ENCODE measurements around the gene SERTAD3. TPM values are rescaled to one million over a fixed set of nuclear protein-coding genes. Genes with fewer than 3 reads are reported as not detected.

The SERTAD3 gene
- total RNA-seq, 4 donors from 2014 or later = 15.6 to 23.4 (median 19.9) TPM

- peak overlapping the region in 3 of 4 donors; percentile 3 to 41 (median 21) for H3K4me3 ChIP-seq
- no peaks in the 10 kb centered on the region for H3K9me3 ChIP-seq
- peaks cover 0 to 7% of the 10 kb centered on the region in 2 donors for H3K27me3 ChIP-seq
- no peaks in the 10 kb centered on the region for H3K36me3 ChIP-seq
- TF ChIP-seq POLR2A (IDR thresholded peaks at IDR 0.05) = no peak
- TF ChIP-seq EP300 (IDR thresholded peaks at IDR 0.05) = peak in 1 of 2 donors; percentile 62
- no peak for TF ChIP-seq CTCF (IDR thresholded peaks at IDR 0.05)
- 58 to 63% methylated on average over 15 to 20 of the region's 21 CpGs for whole genome bisulfite sequencing, 2 donors
- no peak for DNase-seq (ENCODE audit: low spot score in 2 of 2)
- peak overlapping the region in 3 of 4 donors; percentile 58 to 95 (median 95) for H3K27ac ChIP-seq
- peaks cover 0 to 38% (median 0%) of the 10 kb centered on the region in 4 donors for H3K4me1 ChIP-seq
Measured at GRCh38 chr19:40414542-40415535, 29.3 kb downstream of the SERTAD3 start.

DNA sequence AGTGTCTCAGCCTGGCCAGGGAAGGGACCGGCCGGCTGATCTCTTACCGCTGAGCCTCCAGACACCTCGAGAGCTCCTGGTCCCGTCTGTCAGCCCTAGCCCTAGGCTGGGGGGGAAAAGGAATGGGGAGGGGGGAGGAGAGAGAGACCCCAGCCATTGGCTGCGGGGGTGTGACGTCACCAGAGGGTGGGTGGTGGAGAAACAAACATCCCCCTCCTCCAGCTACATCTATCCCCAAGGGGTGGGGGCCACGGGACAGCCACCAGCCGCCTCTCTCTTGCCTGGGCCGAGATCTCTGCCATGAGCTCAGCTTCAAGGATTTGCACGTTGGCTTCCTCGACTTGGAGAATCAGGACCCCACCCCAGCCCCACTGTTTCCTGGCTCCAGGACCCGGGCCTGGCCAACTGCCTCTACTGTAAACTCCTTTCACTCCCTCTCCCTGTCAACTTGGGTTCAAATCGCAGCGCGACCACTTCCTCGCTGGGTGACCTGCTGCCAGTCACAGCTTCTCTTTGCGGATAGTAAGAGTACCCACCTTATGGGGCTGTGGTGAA is 30.8 kb downstream of the SERTAD3 start, which contains the start of gene PRX:
PRX (minus strand) TSS at position 88 of the 555 bp plus-strand sequence. CDS start 5,446 bp downstream, outside the sequence.
- peaks cover 0 to 38% (median 0%) of the 10 kb centered on the region in 4 donors for H3K4me1 ChIP-seq
- WGBS, 2 donors = 19 to 25% methylated on average over 18 of the region's 18 CpGs
- peak within 1 kb of the TSS; percentile 16 to 41 (median 19) for H3K4me3 ChIP-seq
- H3K9me3 ChIP-seq = no peaks in the 10 kb centered on the region
- peaks cover 0 to 7% of the 10 kb centered on the region in 2 donors for H3K27me3 ChIP-seq
- no peaks in the 10 kb centered on the region for H3K36me3 ChIP-seq
- TF ChIP-seq EP300 (IDR thresholded peaks at IDR 0.05) (peak in 1 of 2 donors; percentile 83), POLR2A (IDR thresholded peaks at IDR 0.05) (peak; percentile 36 to 73), CTCF (IDR thresholded peaks at IDR 0.05) (no peak)
- DNase-seq (ENCODE audit: low spot score in 2 of 2) = no peak
- peak within 1 kb of the TSS; percentile 74 to 95 (median 88) for H3K27ac ChIP-seq

GRCh38 chr19:40412866-40413265 is 31.3 kb downstream of the SERTAD3 start:
- WGBS, 2 donors = 55 to 71% methylated on average over 4 of the region's 4 CpGs

DNA sequence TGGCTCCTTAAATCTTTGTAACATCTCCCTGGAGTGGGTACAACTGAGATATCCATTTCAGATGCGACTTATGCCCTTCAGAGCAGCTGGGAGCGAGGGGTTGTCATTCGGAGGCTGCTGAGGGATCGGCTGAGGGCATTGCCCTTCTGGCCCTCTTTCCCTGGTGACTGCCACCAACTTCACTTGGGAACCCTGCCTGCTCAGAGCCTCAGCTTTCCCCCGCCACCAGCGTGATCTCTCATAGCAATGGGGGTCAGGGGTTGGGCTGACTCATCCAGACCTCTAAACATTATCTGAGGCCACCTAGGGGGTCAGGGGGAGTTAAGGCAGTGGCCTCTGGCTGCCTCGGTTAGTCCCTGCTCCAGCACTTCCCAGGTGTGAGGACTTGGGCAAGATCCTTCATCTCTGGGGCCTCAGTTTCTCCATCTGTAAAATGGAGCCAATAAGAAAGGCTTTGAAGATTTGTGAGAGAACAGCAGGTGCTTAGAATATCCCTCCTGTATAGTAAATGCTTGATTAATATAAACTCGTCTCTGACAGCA is 32.1 kb downstream of the SERTAD3 start:
- DNase-seq (ENCODE audit: low spot score in 2 of 2) = no peak
- Histone ChIP-seq H3K36me3 (no peaks in the 10 kb centered on the region), H3K9me3 (no peaks in the 10 kb centered on the region), H3K27me3 (peaks cover 0 to 7% of the 10 kb centered on the region in 2 donors), H3K27ac (peak overlapping the region; percentile 74 to 95 (median 78)), H3K4me3 (peak overlapping the region; percentile 16 to 39 (median 19)), H3K4me1 (peaks cover 0 to 27% (median 0%) of the 10 kb centered on the region in 4 donors)
- 54 to 65% methylated on average over 8 of the region's 8 CpGs for WGBS, 2 donors
- TF ChIP-seq EP300 (IDR thresholded peaks at IDR 0.05) = no peak
- no peak for TF ChIP-seq CTCF (IDR thresholded peaks at IDR 0.05)
- TF ChIP-seq POLR2A (IDR thresholded peaks at IDR 0.05) = no peak

More at GRCh38 chr19:40412866-40413265, 31.3 kb downstream of the SERTAD3 start:
- no peak for DNase-seq (ENCODE audit: low spot score in 2 of 2)
- Histone ChIP-seq H3K27ac (peak overlapping the region; percentile 74 to 95 (median 78)), H3K27me3 (peaks cover 0 to 7% of the 10 kb centered on the region in 2 donors), H3K9me3 (no peaks in the 10 kb centered on the region), H3K4me1 (peaks cover 0 to 35% (median 0%) of the 10 kb centered on the region in 4 donors), H3K36me3 (no peaks in the 10 kb centered on the region), H3K4me3 (peak overlapping the region in 3 of 4 donors; percentile 17 to 39 (median 21))
- no peak for TF ChIP-seq CTCF (IDR thresholded peaks at IDR 0.05)
- no peak for TF ChIP-seq POLR2A (IDR thresholded peaks at IDR 0.05)
- no peak for TF ChIP-seq EP300 (IDR thresholded peaks at IDR 0.05)
